DOHH2 (cell line): ENCODE results near the gene ACOT4.

Experiments
- CTCF ChIP-seq: fragments of 200-600 bp; sonication (generic); IDR thresholded peaks from one replicate; pipeline ENCODE4 v1.5.1; 2014; ENCODE audit warnings: antibody characterized with exemption, mild to moderate bottlenecking, low read depth, low read length; ENCODE audit not compliant: poor library complexity, severe bottlenecking
- EZH2phosphoT487 ChIP-seq: fragments of 200-600 bp; sonication (generic); IDR thresholded peaks from 2 replicates; pipeline ENCODE4 v1.6.1; 2017; ENCODE audit warnings: borderline replicate concordance, mild to moderate bottlenecking, antibody characterized with exemption, low read length, moderate library complexity, mixed read lengths

- no peak for TF ChIP-seq CTCF
- TF ChIP-seq EZH2phosphoT487 = no peak
These were observed 14.6 kb downstream of the ACOT4 start for GRCh38 chr14:73606271-73606670.
